B cell (primary cell): ENCODE data around the gene HFM1.

Experiments
- EZH2 ChIP-seq: IDR thresholded peaks from 2 replicates; pipeline ENCODE4 v1.6.1; 2012; ENCODE audit warnings: borderline replicate concordance, low read depth, mild to moderate bottlenecking, moderate library complexity, low read length; ENCODE audit not compliant: insufficient read depth, poor library complexity, severe bottlenecking
- TF ChIP-seq, protein P1 (sequence below): fragments of 200-600 bp; IDR thresholded peaks from one replicate; pipeline ENCODE4 v1.8.0; 2022; ENCODE audit warnings: antibody characterized with exemption, mild to moderate bottlenecking

DNA sequence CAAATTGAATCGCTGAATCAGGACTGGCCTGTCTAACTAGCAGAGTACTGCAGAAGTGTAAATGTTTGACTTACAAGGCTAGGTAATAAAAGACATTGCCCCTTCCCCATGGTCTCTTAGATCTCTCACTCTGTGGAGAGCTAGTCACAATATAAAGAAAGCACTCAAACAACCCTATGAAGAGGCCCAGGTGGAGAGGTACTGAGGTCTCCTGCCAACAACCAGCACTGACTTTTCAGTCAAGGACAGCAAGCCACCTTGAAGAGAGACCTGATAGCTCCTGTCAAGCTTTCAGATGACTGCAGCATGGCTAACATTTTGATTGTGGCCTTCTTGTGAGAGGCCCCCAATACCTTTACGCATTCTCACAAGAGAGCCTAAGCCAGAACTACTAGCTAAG is 18.5 kb downstream of the HFM1 start:
- TF ChIP-seq EZH2, result no peak
- TF ChIP-seq, protein P1, sequence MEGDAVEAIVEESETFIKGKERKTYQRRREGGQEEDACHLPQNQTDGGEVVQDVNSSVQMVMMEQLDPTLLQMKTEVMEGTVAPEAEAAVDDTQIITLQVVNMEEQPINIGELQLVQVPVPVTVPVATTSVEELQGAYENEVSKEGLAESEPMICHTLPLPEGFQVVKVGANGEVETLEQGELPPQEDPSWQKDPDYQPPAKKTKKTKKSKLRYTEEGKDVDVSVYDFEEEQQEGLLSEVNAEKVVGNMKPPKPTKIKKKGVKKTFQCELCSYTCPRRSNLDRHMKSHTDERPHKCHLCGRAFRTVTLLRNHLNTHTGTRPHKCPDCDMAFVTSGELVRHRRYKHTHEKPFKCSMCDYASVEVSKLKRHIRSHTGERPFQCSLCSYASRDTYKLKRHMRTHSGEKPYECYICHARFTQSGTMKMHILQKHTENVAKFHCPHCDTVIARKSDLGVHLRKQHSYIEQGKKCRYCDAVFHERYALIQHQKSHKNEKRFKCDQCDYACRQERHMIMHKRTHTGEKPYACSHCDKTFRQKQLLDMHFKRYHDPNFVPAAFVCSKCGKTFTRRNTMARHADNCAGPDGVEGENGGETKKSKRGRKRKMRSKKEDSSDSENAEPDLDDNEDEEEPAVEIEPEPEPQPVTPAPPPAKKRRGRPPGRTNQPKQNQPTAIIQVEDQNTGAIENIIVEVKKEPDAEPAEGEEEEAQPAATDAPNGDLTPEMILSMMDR, result no peak
